Karpas-422 (cell line): ENCODE results near the gene TXNDC5. TPM values are rescaled to one million over a fixed set of nuclear protein-coding genes. Genes with fewer than 3 reads are reported as not detected.

Source experiments
- DNase-seq: peaks from one replicate; pipeline ENCODE4 v3.0.0-alpha.2; 2015
- H2AFZ ChIP-seq: fragments of 200-600 bp; sonication (generic); 2 replicates; pipeline ENCODE4 v1.6.1; 2014; ENCODE audit warnings: antibody characterized with exemption, low read length, mixed read lengths
- H3K27ac ChIP-seq: fragments of 200-600 bp; sonication (generic); 2 replicates; pipeline ENCODE4 v1.5.1; 2014; ENCODE audit warnings: mild to moderate bottlenecking, low read length, moderate library complexity
- H3K27me3 ChIP-seq: fragments of 200-600 bp; sonication (generic); 2 replicates; pipeline ENCODE4 v1.6.1; 2014; ENCODE audit warnings: low read length, mixed read lengths
- H3K36me3 ChIP-seq: fragments of 200-600 bp; sonication (generic); 2 replicates; pipeline ENCODE4 v1.6.1; 2014; ENCODE audit warnings: low read length, mixed read lengths; ENCODE audit not compliant: insufficient read depth
- H3K4me1 ChIP-seq: fragments of 200-600 bp; sonication (generic); 2 replicates; pipeline ENCODE4 v1.6.1; 2014; ENCODE audit warnings: mild to moderate bottlenecking, low read length, mixed read lengths
- H3K4me2 ChIP-seq: fragments of 200-600 bp; sonication (generic); 2 replicates; pipeline ENCODE4 v1.6.1; 2014; ENCODE audit warnings: low read length, low read depth, mild to moderate bottlenecking; ENCODE audit not compliant: poor library complexity, severe bottlenecking
- H3K4me3 ChIP-seq: fragments of 200-600 bp; sonication (generic); 2 replicates; pipeline ENCODE4 v1.5.1; 2014; ENCODE audit warnings: mild to moderate bottlenecking, antibody characterized with exemption, low read length, mixed read lengths
- H3K79me2 ChIP-seq: fragments of 200-600 bp; sonication (generic); 2 replicates; pipeline ENCODE4 v1.6.1; 2014; ENCODE audit warnings: mild to moderate bottlenecking, low read length, mixed read lengths
- H3K9ac ChIP-seq: fragments of 200-600 bp; sonication (generic); 2 replicates; pipeline ENCODE4 v1.6.0; 2014; ENCODE audit warnings: low read length
- H3K9me2 ChIP-seq: fragments of 200-600 bp; sonication (generic), shearing (Covaris generic); replicated peaks from 2 replicates; pipeline ENCODE4 v1.6.0; 2014; ENCODE audit warnings: mild to moderate bottlenecking, low read length, moderate library complexity; ENCODE audit not compliant: insufficient read depth
- H3K9me3 ChIP-seq: fragments of 300-700, 200-600 bp; sonication (generic); 2 replicates; pipeline ENCODE4 v1.6.1; 2014; ENCODE audit warnings: low read length, mixed read lengths
- H4K20me1 ChIP-seq: fragments of 200-600 bp; sonication (generic); 2 replicates; pipeline ENCODE4 v1.6.1; 2014; ENCODE audit warnings: mild to moderate bottlenecking, antibody characterized with exemption, low read length, low read depth; ENCODE audit not compliant: insufficient read depth
- total RNA-seq: library from RNA; depleted of rRNA; stranded (reverse); fragments of >200 nt; shearing (Covaris generic); gene quantifications from 2 replicates; pipeline ENCODE4 v1.2.3, GENCODE V29; 2014; ENCODE audit warnings: low replicate concordance

The TXNDC5 gene
- total RNA-seq, 1 experiment from 2014 or later: 80.4 TPM

GRCh38 chr6:7920425-7920824, 9.8 kb upstream of the TXNDC5 start:
- no peaks in the 10 kb centered on the region for H3K9me2 ChIP-seq
- no peaks in the 10 kb centered on the region for H3K4me1 ChIP-seq
- no peak overlapping the region for H3K9ac ChIP-seq
- no peaks in the 10 kb centered on the region for H3K79me2 ChIP-seq
- DNase-seq: peak; percentile 24
- H3K4me3 ChIP-seq: no peak overlapping the region
- no peak overlapping the region for H3K4me2 ChIP-seq
- H3K9me3 ChIP-seq: no peaks in the 10 kb centered on the region
- H3K27ac ChIP-seq: no peak overlapping the region
- no peaks in the 10 kb centered on the region for H3K36me3 ChIP-seq
- H2AFZ ChIP-seq: no peak overlapping the region
- H3K27me3 ChIP-seq: no peaks in the 10 kb centered on the region
- H4K20me1 ChIP-seq: no peaks in the 10 kb centered on the region

- Histone ChIP-seq H3K4me1 (no peaks in the 10 kb centered on the region), H3K9ac (no peak overlapping the region), H3K4me3 (no peak overlapping the region), H3K9me3 (no peaks in the 10 kb centered on the region), H2AFZ (no peak overlapping the region), H3K27ac (no peak overlapping the region), H3K4me2 (no peak overlapping the region), H3K79me2 (no peaks in the 10 kb centered on the region), H3K36me3 (no peaks in the 10 kb centered on the region), H3K27me3 (no peaks in the 10 kb centered on the region), H4K20me1 (no peaks in the 10 kb centered on the region), H3K9me2 (no peaks in the 10 kb centered on the region)
- peak; percentile 39 for DNase-seq
Measured at GRCh38 chr6:7919871-7920270, 9.3 kb upstream of the TXNDC5 start.

- Histone ChIP-seq H3K4me3 (no peak overlapping the region), H4K20me1 (no peaks in the 10 kb centered on the region), H3K9ac (no peak overlapping the region), H3K4me2 (no peak overlapping the region), H3K4me1 (no peaks in the 10 kb centered on the region), H2AFZ (no peak overlapping the region), H3K9me2 (no peaks in the 10 kb centered on the region), H3K27ac (no peak overlapping the region), H3K9me3 (no peaks in the 10 kb centered on the region), H3K36me3 (no peaks in the 10 kb centered on the region), H3K79me2 (no peaks in the 10 kb centered on the region), H3K27me3 (no peaks in the 10 kb centered on the region)
- no peak for DNase-seq
Measured at GRCh38 chr6:7918403-7918802, 7.8 kb upstream of the TXNDC5 start.

GRCh38 chr6:7917729-7918128, 7.1 kb upstream of the TXNDC5 start:
- Histone ChIP-seq H3K4me2 (no peak overlapping the region), H4K20me1 (no peaks in the 10 kb centered on the region), H3K36me3 (no peaks in the 10 kb centered on the region), H3K4me3 (no peak overlapping the region), H2AFZ (no peak overlapping the region), H3K9me3 (no peaks in the 10 kb centered on the region), H3K4me1 (no peaks in the 10 kb centered on the region), H3K79me2 (no peaks in the 10 kb centered on the region), H3K27ac (no peak overlapping the region), H3K9ac (no peak overlapping the region), H3K9me2 (no peaks in the 10 kb centered on the region), H3K27me3 (no peaks in the 10 kb centered on the region)
- no peak for DNase-seq

- no peaks in the 10 kb centered on the region for H3K9me2 ChIP-seq
- H3K4me1 ChIP-seq: no peaks in the 10 kb centered on the region
- no peaks in the 10 kb centered on the region for H3K9me3 ChIP-seq
- no peak overlapping the region for H3K9ac ChIP-seq
- H3K4me2 ChIP-seq: no peak overlapping the region
- H2AFZ ChIP-seq: no peak overlapping the region
- H3K27ac ChIP-seq: no peak overlapping the region
- no peak overlapping the region for H3K4me3 ChIP-seq
- H3K27me3 ChIP-seq: no peaks in the 10 kb centered on the region
- H3K79me2 ChIP-seq: no peaks in the 10 kb centered on the region
- H4K20me1 ChIP-seq: no peaks in the 10 kb centered on the region
- DNase-seq: no peak
- H3K36me3 ChIP-seq: no peaks in the 10 kb centered on the region
Measured at GRCh38 chr6:7916959-7917358, 6.4 kb upstream of the TXNDC5 start.

GRCh38 chr6:7914991-7915789, 4.6 kb upstream of the TXNDC5 start:
- Histone ChIP-seq H2AFZ (no peak overlapping the region), H3K4me1 (peaks cover 5% of the 10 kb centered on the region), H3K79me2 (no peaks in the 10 kb centered on the region), H3K9ac (no peak overlapping the region), H3K27me3 (no peaks in the 10 kb centered on the region), H3K4me3 (no peak overlapping the region), H3K9me2 (no peaks in the 10 kb centered on the region), H3K9me3 (no peaks in the 10 kb centered on the region), H3K36me3 (no peaks in the 10 kb centered on the region), H4K20me1 (no peaks in the 10 kb centered on the region), H3K4me2 (no peak overlapping the region), H3K27ac (no peak overlapping the region)
- peak; percentile 51 for DNase-seq

- Histone ChIP-seq H3K4me2 (no peak overlapping the region), H3K4me1 (peaks cover 6% of the 10 kb centered on the region), H3K9ac (no peak overlapping the region)
Measured at GRCh38 chr6:7914311-7914710, 3.7 kb upstream of the TXNDC5 start.

GRCh38 chr6:7912736-7913517, 2.3 kb upstream of the TXNDC5 start:
- peaks cover 20% of the 10 kb centered on the region for H3K79me2 ChIP-seq
- no peak overlapping the region for H3K4me3 ChIP-seq
- no peaks in the 10 kb centered on the region for H4K20me1 ChIP-seq
- H3K27ac ChIP-seq: no peak overlapping the region
- H3K27me3 ChIP-seq: no peaks in the 10 kb centered on the region
- H2AFZ ChIP-seq: no peak overlapping the region
- H3K4me1 ChIP-seq: peaks cover 16% of the 10 kb centered on the region
- H3K4me2 ChIP-seq: no peak overlapping the region
- H3K36me3 ChIP-seq: no peaks in the 10 kb centered on the region
- no peaks in the 10 kb centered on the region for H3K9me3 ChIP-seq
- H3K9ac ChIP-seq: no peak overlapping the region
- H3K9me2 ChIP-seq: no peaks in the 10 kb centered on the region
- peak; percentile 49 for DNase-seq

More at GRCh38 chr6:7914311-7914710, 3.7 kb upstream of the TXNDC5 start:
- Histone ChIP-seq H4K20me1 (no peaks in the 10 kb centered on the region), H3K36me3 (no peaks in the 10 kb centered on the region), H3K79me2 (peaks cover 6% of the 10 kb centered on the region), H3K4me3 (no peak overlapping the region), H3K27me3 (no peaks in the 10 kb centered on the region), H3K9me2 (no peaks in the 10 kb centered on the region), H3K27ac (no peak overlapping the region), H2AFZ (no peak overlapping the region), H3K9me3 (no peaks in the 10 kb centered on the region)
- DNase-seq: no peak
